AG20443 (cell line): ENCODE data around the gene SPRYD4.

Experiments
- DNase-seq: peaks from one replicate; pipeline ENCODE4 v3.0.0; 2012; ENCODE audit warnings: low spot score, mixed read lengths

Gene SPRYD4

DNA sequence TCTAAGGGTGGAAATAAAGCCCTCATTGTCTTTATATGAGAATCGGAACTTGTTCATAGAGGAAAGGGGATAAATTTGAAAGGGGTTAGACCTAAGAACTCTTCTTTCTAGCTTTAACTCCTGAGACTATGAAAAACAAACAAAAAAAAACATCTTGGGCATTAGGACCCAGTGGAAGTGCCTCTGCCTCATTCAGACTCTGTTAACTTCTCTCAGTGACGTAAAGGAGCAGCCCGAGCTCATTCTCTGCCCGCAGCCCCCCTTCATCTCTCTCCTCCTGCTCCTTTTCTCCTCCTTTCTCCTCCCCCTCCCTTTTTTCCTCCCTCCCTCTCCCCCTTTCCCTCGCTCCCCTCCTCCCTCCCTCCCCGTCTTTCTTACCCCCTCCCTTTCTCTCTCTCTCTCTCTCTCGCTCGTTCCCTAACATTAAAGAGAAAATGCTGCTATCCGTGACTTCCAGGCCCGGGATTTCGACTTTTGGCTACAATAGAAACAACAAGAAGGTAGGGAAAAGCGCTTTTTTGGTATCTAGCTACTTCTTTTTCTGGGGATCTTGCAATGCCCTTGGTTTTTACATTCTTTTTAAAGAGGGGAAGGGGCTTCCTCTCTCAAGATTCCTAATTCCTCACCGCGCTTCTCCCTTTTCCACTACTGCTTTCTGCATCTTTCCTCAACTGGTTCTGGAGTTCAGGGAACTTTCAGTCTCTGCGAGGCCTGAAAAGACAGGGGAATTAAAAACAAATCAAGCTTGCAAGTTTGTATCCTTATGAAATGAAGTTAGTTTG lies 53.4 kb downstream of the SPRYD4 start, which contains the start of gene RBMS2:
Gene RBMS2 (plus strand): TSS at position 231 of the 782 bp plus-strand sequence. CDS start 204 bp downstream, at position 435.
- peak; percentile 82 for DNase-seq

DNA sequence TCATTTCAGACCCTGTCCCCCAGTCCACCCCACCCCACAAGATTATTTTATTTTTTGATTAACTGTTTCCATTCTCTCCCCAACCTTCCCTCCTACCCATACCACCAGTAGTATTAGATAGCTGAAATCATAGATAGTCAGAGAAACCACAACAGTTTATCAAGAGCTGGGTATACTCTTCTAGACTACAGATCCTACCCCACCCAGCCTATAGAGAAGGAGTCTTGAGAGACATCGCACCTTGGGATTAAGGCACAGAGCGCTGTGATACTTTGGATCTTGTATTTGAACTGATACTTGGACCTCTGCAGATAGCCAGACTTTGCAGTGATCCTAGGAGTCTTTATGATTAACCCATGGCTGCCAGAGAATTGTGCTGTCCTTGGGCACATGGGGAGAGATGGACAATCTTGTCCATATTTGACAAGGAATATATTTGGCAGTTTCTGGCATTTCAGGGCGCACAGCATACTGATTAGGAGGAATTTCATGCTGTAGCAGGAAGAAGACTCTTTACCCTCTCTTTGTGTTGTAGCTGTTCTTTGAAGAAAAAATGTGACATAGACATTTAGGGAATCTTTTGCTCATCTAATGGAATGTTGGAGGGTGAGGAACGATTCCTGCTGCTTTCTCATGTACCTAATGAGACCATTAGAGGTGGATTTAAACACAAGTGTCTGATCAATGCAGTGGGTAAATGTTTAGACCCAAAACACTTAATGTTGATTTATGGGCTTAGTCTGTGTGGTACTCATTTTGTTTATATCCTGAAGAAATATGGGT lies 54.2 kb downstream of the SPRYD4 start:
- DNase-seq, result peak; percentile 13

GRCh38 chr12:56528846-56529245 lies 60.5 kb downstream of the SPRYD4 start:
- no peak for DNase-seq
